ENCODE measurements around the gene LAMA3.

DNA sequence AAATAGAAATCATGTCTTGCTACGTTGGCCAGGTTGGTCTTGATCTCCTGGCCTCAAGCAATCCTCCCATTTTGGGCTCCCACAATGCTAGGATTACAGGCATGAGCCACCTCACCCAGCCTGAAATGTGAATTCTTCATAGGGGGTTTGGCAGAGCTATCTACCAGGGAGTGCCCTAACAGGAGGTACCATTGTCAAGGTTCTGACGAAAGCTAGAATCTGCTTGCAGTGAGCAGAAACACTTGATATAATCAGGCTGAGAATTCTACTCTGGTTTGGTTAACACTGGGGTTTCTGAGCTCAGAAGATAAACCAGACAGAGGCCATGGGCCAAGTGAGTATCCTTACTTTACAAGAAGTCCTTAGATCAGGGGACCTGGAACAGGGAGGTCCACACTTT is 7.2 kb upstream of the LAMA3 start:
- no peak for TF ChIP-seq CTCF (tag by site-specific recombination; IDR thresholded peaks at IDR 0.05)
- TF ChIP-seq ZNF677 (tag by site-specific recombination; IDR thresholded peaks at IDR 0.05): no peak
- TF ChIP-seq, protein P1, sequence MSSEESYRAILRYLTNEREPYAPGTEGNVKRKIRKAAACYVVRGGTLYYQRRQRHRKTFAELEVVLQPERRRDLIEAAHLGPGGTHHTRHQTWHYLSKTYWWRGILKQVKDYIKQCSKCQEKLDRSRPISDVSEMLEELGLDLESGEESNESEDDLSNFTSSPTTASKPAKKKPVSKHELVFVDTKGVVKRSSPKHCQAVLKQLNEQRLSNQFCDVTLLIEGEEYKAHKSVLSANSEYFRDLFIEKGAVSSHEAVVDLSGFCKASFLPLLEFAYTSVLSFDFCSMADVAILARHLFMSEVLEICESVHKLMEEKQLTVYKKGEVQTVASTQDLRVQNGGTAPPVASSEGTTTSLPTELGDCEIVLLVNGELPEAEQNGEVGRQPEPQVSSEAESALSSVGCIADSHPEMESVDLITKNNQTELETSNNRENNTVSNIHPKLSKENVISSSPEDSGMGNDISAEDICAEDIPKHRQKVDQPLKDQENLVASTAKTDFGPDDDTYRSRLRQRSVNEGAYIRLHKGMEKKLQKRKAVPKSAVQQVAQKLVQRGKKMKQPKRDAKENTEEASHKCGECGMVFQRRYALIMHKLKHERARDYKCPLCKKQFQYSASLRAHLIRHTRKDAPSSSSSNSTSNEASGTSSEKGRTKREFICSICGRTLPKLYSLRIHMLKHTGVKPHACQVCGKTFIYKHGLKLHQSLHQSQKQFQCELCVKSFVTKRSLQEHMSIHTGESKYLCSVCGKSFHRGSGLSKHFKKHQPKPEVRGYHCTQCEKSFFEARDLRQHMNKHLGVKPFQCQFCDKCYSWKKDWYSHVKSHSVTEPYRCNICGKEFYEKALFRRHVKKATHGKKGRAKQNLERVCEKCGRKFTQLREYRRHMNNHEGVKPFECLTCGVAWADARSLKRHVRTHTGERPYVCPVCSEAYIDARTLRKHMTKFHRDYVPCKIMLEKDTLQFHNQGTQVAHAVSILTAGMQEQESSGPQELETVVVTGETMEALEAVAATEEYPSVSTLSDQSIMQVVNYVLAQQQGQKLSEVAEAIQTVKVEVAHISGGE (tag by site-specific recombination; conservative IDR thresholded peaks at IDR 0.05; ENCODE audit: low read depth): no peak
- TF ChIP-seq, protein P2, sequence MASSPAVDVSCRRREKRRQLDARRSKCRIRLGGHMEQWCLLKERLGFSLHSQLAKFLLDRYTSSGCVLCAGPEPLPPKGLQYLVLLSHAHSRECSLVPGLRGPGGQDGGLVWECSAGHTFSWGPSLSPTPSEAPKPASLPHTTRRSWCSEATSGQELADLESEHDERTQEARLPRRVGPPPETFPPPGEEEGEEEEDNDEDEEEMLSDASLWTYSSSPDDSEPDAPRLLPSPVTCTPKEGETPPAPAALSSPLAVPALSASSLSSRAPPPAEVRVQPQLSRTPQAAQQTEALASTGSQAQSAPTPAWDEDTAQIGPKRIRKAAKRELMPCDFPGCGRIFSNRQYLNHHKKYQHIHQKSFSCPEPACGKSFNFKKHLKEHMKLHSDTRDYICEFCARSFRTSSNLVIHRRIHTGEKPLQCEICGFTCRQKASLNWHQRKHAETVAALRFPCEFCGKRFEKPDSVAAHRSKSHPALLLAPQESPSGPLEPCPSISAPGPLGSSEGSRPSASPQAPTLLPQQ (tag by site-specific recombination; IDR thresholded peaks at IDR 0.05): no peak
- TF ChIP-seq ZNF776 (tag by site-specific recombination; IDR thresholded peaks at IDR 0.05; ENCODE audit: borderline replicate concordance): no peak
- no peak for TF ChIP-seq ZBTB20 (tag by site-specific recombination; IDR thresholded peaks at IDR 0.05)
- TF ChIP-seq, protein P3, sequence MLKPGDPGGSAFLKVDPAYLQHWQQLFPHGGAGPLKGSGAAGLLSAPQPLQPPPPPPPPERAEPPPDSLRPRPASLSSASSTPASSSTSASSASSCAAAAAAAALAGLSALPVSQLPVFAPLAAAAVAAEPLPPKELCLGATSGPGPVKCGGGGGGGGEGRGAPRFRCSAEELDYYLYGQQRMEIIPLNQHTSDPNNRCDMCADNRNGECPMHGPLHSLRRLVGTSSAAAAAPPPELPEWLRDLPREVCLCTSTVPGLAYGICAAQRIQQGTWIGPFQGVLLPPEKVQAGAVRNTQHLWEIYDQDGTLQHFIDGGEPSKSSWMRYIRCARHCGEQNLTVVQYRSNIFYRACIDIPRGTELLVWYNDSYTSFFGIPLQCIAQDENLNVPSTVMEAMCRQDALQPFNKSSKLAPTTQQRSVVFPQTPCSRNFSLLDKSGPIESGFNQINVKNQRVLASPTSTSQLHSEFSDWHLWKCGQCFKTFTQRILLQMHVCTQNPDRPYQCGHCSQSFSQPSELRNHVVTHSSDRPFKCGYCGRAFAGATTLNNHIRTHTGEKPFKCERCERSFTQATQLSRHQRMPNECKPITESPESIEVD (tag by site-specific recombination; IDR thresholded peaks at IDR 0.05): no peak
- TF ChIP-seq ZNF133 (tag by site-specific recombination; IDR thresholded peaks at IDR 0.05): no peak
- no peak for TF ChIP-seq ZNF248 (tag by site-specific recombination; IDR thresholded peaks at IDR 0.05)
- TF ChIP-seq GLI4 (tag by site-specific recombination; IDR thresholded peaks at IDR 0.05): no peak
- no peak for TF ChIP-seq SP7 (tag by site-specific recombination; IDR thresholded peaks at IDR 0.05)
- no peak for TF ChIP-seq ZNF280D (tag by site-specific recombination; IDR thresholded peaks at IDR 0.05)
